HG02623 (cell line): ENCODE data around the gene CLIC3.
"Not testable (repeated sequence)": the region's sequence is repeated elsewhere in the genome, so short reads cannot be mapped to it uniquely, and the experiment has no call there.

ENCODE experiments used
- ATAC-seq: cut with Tn5 transposase; IDR thresholded peaks from one replicate; pipeline ENCODE4 v1.9.1; 2021; ENCODE audit warnings: moderate library complexity; ENCODE audit not compliant: unreplicated experiment

CLIC3 gene

DNA sequence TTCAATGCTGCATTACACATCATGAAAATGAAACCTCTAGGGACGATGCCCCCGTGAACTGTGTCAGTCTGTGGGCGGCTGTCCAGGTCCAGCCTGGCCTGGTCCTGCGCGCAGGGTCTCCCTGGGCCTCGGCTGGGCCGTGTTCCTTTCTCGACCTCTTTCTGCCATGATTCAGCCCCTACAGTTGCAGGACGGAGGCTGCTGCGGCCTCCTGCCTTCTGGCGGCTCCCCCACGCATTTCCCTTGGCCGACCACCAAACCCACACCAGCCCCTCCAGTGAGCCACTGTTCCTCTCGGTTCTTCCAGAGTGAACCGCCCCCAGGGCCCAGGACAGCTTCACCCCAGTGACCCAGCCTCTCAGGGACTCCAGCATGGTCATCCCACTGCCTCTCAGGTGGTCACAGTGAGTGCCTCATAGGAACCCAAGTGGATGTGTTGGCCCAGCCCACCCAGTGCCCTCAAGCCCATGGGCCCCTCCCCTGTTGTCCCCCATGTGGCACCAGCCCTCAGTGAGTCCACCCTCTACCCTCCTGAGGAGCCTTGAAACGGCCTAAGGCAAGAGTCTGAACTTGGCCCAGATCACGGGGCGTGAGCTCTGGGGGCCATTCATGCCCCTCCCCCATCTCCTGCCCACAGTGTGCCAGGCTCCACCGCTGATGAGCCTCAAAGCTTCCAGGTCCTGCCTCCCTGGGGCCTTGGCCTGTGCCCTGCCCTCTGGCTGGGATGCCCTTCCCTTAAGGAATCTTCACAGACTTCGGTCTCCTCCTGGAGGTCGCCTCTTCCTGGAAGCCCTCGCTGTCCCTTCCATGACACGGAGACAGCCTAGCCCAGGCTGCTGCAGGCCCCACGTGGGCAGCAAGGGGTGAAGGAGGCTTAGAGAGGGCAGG is 10.0 kb upstream of the CLIC3 start:
- no peak for ATAC-seq

DNA sequence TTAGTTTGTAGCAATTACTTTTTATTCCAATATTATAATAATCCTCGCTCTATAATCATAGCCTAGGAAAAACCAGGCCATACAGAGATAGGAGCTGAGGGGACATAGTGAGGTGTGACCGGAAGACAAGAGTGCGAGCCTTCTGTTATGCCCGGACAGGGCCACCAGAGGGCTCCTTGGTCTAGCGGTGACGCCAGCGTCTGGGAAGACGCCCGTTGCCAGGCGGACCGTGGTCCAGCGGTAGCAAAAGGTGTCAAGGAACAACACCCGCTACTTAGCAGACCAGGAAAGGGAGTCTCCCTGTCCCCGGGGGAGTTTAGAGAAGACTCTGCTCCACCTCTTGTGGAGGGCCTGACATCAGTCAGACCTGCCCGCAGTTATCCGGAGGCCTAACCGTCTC is 7.9 kb upstream of the CLIC3 start:
- not testable (repeated sequence) for ATAC-seq

DNA sequence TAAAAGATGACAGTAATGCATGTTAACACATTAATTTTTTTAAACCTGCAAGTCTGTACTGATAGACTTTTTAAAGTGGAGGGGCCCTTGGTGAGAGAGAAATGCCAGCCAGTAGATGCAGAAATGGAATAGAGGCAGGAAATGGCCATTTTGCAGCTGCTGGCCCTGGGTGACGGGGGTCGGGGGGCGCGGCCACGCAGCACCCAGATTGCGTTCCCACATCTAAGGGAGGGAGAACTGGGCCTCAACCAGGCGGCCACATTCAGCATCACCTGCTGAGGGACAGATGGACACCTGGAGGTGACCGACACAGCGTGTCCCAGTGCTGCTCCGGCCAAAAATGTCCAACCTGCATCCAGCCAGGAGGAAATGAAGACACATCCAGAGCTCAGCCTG is 6.3 kb upstream of the CLIC3 start:
- no peak for ATAC-seq

DNA sequence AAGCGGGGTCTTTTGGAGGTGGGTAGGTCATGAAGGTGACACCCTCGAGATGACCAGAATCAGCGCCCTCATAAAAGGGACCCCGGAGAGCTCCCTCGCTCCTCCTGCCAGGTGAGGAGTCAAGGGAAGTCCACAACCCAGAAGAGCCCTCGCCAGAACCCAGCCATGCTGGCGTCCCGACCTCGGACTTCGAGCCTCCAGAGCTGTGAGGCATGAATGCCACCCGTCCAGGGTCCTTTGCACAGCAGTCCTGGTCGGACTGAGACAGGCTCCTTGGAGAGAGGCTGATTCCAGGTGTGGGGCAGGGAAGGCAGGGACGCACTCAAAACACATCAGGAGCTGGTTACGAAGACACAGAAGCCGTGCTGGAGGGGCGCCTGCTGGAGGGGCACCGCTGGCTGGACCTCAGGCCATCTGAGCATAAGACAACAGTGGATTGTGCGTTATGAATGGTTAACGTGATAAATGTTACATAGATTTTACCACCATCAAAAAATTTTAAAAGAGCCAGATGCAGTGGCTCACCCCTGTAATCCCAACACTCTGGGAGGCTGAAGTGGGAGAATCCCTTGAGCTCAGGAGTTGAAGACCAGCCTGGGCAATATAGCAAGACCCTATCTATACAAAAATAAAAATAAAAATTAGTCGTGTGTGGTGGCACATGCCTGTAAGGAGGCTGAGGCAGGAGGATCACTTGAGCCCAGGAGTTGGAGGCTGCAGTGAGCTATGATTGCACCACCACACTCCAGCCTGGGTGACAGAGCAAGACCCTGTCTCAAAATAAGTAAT is 5.7 kb upstream of the CLIC3 start:
- no peak for ATAC-seq

DNA sequence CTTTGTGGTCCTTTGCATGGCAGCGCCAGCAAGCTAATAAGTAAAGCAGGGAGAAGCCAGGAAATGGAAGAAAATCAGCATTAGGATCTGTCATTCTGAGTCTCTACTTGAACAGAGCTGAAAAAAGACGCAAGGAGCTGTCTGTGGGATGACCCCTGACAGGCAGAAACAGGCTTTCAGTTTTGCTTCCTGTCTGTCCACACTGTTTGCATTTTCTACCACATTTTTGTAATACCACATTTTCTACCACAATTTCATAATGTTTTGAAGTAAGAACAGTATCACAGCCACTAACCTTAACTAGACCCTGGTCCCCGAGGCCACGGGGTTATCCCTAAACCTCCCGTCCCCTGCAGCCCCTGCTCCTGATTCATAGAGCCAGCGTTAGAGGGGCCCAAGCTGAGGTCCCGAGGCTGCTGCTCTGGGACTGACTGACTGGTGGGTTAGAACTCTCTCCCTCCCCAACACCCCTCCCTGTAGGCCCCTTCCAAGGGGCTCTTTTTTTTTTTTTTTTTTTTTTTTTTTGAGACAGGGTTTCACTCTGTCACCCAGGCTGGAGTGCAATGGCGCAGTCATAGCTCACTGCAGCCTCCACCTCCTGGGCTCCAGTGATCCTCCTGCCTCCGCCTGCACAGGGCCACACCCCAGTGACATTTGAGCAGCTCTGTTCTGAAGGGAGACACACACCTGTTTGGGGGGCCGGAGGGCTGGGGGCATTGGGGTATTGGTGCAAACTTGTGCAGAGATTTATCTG is 4.0 kb upstream of the CLIC3 start:
- ATAC-seq: no peak

DNA sequence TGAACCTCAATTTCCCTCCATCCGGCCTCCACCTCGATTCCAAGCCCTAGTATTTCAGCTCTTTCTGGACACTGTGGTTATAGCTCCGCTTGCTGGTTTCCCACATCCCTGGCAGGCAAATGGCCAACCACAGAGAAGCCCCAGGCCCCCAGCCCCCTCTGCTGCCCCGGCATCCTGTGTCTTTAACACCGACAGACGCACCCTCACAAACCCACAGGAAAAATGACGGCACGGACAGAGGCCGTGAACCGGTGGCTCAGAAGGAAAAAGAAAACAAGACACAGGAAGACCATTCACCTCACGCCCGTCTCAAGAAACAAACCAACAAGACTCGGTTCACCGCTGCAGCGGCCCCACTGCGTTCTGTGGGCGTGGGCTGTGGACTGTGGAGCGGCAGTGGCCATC is 1.5 kb upstream of the CLIC3 start:
- ATAC-seq: no peak

DNA sequence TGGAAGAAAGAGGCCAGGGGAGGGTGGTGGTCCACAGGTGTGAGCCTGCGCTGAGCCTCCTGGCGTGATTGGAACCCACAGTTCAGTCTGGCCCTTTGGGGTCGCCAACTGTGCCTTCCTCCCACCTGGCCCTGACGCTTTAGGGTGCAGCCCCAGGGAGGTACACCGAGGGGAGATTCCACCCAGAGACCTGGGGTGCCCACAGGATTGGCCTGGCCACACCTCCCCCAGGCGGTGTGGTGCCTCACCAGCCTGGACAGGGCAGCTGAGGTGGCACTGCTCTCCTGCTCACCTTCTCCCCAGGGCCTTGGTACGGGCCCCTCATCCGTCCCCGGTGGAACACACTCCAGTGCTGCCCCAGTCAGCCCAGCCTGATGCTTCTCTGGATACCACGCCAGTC is 1.0 kb upstream of the CLIC3 start:
- no peak for ATAC-seq

DNA sequence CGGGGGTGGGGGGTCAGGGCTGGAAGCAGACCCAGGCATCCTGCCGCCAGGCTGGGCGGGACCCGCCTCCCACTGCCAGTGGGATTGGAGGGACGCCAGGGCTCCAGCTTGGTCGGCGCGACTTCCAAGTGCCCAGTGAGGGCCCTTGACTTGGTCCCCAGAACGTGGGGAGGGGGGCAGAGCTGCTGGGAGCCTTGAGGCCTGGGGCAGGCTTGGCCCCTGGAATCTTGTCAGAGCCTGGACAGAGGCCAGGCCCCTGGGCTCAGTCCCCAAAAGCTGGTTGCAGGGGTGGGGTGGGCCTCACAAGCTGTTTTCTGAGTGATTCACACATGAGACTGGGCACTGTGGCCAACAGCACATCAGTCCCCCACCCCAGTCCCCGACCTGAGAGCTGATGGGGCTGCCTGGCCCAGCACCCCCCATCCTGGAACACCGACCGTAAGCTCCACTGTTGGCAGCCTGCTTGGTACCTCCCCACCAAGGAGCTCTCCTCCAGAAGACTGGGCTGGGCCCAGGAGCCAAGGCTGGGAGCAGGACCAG is 526 bp downstream of the CLIC3 start:
- ATAC-seq: no peak

DNA sequence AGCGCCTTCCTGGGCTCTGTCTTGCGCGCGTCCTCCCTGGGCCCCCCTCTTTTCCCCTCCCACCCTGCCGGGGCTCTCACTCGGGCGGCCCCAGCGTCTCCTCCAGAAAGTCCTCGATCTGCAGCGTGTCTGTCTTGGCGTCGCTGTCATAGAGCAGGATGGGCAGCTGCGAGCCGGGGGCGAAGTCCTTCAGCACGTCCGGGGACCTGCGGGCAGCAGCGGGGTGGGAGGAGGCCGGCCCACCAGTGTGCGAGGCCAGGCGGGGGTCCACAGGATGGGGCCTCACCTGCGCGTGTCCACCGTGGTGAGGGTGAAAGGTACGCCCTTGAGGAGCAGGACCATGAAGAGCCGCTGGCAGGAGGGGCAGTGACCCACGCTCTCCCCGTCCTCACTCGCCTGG is 1.0 kb downstream of the CLIC3 start:
- ATAC-seq: no peak

DNA sequence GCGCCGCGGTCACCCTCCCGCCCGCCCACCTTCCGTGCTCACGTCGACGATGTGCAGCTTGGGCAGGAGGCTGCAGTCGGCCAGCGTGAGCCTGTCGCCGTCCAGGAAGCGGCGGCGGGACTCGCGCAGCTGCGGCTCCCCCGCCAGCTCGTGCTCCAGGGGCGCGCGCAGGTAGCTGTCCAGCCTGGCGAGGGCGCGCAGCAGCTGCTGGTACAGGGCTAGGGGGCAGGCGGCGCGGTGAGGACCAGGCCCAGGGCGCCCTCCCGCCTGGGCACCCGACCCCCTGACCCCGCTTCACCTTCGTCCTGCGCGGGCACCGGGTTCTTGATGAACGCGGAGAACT is 1.5 kb downstream of the CLIC3 start:
- ATAC-seq: no peak

DNA sequence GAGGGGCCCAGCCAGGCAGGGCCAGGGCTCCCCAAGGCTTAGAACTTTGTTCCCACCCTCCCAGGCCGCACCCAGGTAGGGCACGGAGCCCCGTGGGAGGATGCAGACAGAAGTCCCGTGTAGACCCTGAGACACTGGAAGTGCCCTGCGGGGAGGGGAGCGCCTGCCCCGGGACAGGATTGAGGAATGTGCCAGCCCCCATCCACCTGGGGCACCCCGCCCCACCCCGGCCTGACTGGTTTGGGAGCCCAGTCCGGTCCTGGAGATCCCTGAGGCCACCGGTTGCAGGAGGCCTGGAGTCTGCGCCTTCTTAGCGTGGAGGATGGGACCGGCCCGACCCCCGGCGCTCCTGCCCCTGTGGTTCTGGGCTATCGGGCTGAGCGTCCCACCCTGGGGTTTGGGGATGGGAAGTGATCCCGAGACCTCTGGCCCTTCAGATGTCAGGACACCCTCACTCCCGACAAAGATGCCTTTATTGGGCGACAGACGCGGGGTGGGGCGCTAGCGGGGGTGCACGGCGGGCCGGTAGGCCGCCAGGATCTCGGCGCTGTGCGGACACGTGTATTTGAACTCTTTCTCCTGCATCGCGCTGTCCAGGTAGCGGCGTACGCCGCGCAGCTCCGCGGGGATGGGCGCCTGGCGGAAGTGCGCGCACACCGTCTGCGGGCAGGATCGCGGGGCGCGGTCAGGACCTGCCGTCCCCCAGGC is 2.0 kb downstream of the CLIC3 start:
- no peak for ATAC-seq

DNA sequence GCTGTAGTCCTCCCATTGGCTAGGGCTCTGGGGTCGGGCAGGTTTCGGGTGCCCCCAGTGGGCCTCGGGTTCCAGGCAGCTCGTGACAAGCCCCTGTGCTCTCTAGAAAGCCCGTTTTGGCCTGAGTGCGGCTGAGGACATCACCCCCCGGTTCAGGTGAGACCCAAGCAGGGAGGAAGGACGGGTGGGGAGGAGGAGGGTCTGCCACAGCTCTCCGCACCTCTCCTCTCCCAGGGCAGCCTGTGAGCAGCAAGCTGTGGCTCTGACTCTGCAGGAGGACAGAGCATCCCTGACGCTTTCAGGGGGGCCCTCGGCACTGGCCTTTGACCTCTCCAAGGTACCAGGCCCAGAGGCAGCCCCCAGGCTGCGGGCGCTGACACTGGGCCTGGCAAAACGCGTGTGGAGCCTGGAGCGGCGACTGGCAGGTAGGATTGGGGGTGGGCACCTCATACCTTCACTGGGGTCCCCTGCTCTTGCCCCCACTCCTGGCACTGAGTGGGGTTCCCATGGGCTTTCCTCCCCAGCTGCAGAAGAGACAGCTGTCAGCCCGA is 3.5 kb downstream of the CLIC3 start:
- ATAC-seq: no peak

DNA sequence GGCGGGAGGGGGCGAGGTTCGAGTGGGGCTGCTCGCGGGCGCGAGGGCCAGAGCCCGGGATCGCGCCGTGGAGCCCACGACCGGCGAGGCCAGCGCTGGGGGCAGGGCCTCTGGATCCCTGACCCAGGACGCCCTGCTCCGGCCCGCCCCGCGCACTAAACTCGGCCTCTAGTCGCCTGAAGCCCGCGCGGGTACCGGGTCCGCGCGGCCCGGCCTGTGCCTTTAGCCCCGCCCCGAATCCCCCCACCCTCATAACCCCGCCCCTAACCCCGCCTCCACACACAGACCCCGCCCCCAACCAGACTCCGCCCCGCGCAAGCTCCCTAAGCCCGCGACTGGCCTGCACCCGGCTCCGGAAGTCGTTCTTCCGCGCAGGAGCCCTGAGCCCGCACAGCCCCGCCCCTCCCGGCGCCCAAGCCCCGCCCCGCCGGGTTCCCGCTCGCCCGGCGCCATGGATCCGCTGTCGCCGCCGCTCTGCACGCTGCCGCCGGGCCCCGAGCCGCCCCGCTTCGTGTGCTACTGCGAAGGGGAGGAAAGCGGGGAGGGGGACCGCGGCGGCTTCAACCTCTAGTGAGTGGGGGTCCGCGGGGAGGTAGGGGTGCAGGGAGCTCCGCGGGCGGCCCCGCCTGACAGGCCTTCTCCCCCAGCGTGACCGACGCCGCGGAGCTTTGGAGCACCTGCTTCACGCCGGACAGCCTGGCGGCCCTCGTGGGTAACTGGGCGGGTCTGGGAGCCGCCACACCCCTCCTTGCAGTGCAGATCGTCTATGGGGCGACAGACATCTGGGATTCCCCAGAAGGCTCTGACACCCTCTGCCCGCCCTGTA is 4.2 kb downstream of the CLIC3 start, which contains the start of gene PAXX:
PAXX (plus strand) TSS at position 430 of the 826 bp plus-strand sequence; CDS start at position 452, 22 bp downstream.
- ATAC-seq: peak; percentile 67

DNA sequence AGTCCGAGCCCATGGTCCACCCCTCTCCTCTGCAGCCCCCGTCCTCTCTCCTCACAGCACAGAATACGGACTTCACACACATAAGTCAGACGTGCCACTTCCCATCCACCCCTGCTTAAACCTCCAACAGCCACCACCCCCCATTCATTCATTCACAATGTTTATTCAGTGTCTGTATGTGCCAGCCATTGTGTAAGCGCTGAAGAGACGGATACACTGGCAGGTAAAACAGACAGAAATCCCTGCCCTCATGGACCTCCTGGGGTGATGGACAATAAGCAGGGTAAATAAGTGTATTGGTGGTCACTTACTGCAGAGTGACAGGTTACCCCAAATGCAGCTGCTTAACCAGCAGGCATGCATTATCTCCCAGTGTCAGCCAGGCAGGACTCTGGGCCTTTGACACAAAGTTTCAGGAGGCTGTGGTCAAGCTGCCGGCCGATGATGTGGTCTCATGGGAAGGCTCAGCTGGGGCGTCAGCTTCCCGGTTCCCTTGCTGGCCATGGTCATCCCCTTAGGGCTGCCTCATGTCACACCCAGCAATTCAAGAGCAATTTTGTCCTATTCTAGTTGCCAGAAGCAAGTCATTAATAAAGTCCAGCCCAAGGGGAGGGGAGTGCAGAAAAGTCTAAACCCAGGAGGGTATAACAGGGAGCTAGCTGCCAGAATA is 6.0 kb downstream of the CLIC3 start:
- no peak for ATAC-seq

DNA sequence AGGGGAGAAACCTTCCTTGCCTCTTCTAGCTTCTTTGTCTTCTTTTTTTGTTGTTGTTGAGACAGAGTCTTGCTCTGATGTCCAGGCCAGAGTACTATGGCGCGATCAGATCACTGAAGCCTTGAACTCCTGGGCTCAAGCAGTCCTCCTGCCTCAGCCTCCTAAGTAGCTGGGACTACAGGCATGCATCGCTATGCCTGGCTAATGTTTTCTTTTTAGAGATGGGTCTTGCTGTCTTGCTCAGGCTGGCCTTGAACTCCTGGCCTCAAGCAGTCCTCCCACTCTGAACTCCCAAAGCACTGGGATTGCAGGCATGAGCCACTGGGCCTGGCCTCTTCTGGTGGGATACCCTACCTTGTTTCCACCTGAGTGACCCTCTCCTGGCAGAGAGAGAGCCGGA is 7.5 kb downstream of the CLIC3 start:
- no peak for ATAC-seq

DNA sequence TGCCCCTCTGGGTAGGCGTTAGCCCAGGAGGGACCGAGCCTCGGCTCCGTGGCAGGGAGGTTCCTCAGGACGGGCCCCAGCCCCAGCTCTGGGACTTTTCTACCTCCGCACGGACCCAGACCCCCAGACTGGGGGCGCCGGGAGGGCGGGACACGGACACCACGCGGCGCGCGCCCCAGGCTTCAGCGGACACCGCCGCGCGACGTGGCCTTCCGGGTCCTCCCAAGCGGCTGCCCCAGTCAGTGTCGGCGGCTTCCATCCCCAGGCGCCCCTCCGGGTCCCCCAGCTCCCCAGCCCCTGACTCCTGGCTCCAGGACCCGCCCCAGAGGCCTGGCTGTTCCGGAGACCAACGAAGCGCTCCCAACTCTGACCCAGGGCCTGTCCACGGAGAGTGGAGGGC is 10.5 kb downstream of the CLIC3 start:
- ATAC-seq: no peak

DNA sequence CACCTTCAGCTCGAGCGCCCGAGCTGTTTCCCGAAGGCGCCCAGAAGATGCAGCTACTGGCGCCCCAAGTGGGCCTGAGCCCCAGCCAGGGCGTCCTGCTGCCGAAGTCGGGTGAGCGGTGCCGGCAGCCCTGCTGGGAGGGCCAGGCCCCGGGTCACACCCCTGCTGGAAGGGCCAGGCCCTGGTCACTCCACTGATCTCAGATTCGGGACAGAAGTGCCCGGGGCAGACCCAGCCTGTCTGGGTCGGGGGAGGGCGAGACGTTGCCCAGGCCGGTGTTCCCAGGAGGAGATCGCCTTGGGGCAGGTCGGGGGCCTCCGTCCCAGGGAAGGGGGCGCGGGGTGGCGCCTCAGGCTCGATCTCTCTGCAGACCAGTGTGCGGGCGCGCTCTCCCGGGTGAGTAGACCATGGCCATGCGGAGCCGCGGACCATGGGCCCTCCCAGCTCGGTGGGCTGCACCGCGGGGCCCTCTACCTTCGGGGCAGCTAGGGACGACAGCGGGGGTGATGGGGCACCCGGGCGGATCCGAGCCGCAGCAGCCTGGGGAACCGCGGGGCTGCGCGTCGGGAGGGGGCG is 11.3 kb downstream of the CLIC3 start:
- no peak for ATAC-seq

DNA sequence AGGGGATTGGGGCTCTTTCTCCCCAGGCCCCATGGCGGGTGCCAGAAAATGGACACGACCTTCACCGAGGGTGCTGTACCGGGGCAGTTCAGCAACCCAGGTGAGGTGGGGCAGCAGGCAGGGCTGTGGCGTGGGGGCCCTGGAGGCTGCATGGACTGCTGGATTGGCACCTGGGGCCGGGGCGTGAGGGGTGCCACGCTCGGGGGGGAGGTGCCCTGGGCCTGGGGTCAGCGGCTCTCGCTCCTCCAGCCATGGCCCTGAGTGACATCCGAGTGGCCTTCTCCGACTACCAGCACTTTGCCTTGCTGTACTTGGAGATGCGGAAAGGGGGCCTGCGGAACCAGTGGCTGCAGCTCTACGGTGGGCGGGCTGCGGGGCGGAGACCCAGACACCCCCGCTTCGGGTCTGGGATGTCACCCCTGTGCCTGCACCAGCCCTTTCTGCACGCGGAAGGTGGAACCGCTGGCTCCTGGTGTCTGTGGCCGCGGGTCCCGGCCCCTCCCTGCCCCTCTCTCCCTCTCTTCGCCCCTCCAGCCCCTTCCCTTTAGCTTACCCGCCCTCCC is 11.8 kb downstream of the CLIC3 start:
- ATAC-seq: no peak
